NCI-H524 (cell line): Measurements from ENCODE around the gene PCSK5.
"Not testable (repeated sequence)": the region's sequence is repeated elsewhere in the genome, so short reads cannot be mapped to it uniquely, and the experiment has no call there.

ENCODE experiments used
- DNase-seq, 2 experiments: peaks; one replicate each; lab custom pipeline; 2025; lab: John Stamatoyannopoulos, UW

Gene PCSK5

GRCh38 chr9:76007935-76008334, 117.5 kb downstream of the PCSK5 start:
- no peak for DNase-seq

GRCh38 chr9:76013809-76014208, 123.3 kb downstream of the PCSK5 start:
- DNase-seq, result no peak

DNA sequence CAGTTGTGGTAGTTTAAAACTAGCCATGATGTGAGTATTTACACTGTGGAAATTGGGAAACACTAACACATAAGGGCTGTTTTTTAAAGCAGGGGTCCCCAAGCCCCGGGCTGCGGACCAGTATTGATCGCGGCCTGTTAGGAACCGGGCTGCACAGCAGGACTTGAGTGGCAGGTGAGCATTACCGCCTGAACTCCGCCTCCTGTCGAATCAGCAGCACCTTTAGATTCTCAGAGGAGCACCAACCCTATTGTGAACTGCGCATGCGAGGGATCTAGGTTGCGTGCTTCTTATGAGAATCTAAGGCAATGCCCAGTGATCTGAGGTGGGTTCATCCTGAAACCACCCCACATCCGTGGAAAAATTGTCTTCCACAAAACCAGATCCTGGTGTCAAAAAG, 127.8 kb downstream of the PCSK5 start:
- DNase-seq, result no peak

GRCh38 chr9:76018761-76019160, 128.3 kb downstream of the PCSK5 start:
- no peak for DNase-seq

DNA sequence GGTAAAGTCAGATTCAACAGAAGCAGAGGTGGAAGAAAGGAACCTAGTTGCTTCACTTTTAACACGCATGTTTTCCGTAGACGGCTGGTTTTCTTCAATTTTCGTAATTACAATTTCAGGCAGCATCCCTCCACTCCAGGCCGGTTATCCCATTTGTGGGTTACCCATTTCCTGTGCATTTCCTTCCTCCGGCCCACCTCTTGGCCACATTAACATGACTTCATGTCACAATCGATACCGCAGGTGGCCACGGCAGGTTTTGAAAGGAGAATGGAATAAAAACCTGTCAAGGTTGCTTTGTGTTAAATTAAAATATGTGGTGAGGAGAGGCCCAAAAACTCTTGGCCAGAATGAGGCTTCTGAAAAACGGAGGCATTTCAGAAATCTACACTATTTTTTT, 130.2 kb downstream of the PCSK5 start:
- no peak for DNase-seq

- no peak for DNase-seq
Measured at GRCh38 chr9:76022317-76022716, 131.8 kb downstream of the PCSK5 start.

- DNase-seq, result no peak
Measured at GRCh38 chr9:76023715-76024195, 133.3 kb downstream of the PCSK5 start.

GRCh38 chr9:76025286-76025685, 134.8 kb downstream of the PCSK5 start:
- no peak for DNase-seq

DNA sequence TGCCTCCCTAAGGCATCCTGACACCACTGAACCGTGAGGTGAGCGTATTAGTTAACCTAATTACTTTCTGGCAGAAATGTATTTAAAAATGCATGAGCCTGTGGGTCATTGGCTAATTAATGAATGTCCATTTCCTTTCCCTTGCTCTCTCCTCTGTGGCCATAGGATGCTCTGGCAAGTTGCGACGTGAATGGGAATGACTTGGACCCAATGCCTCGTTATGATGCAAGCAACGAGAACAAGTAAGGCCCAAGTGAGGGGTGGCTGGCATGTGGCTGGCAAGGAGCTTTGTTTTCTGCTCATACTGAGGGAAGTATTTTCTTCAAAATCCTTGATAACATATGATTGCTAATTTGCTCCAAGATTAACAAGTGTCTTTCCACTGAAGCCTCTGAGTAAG, 136.3 kb downstream of the PCSK5 start:
- no peak for DNase-seq

GRCh38 chr9:76027416-76027815, 136.9 kb downstream of the PCSK5 start:
- DNase-seq, result no peak

DNA sequence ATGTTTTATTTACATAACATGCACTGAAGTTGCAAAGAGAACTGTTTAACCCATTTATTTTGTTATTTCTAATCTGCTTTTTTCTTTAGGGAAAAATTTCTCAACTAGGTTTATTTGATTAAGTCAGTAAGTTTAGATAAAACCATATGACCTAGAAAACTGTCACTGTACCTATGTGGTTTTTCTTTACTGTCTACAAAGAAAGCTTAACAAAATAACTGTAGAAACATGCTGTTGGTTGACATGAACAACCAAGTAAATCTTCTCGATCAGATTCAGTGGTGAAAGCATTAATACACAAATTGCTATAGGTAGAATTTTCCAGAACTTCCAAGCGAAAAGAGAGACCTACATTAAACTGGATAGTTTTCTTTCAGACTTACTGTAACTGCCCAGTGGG, 137.4 kb downstream of the PCSK5 start:
- no peak for DNase-seq

GRCh38 chr9:76032038-76032796, 141.7 kb downstream of the PCSK5 start:
- DNase-seq, result no peak

- no peak for DNase-seq
Measured at GRCh38 chr9:76032797-76033373, 142.4 kb downstream of the PCSK5 start.

- DNase-seq, result no peak
Measured at GRCh38 chr9:76034049-76034448, 143.6 kb downstream of the PCSK5 start.

DNA sequence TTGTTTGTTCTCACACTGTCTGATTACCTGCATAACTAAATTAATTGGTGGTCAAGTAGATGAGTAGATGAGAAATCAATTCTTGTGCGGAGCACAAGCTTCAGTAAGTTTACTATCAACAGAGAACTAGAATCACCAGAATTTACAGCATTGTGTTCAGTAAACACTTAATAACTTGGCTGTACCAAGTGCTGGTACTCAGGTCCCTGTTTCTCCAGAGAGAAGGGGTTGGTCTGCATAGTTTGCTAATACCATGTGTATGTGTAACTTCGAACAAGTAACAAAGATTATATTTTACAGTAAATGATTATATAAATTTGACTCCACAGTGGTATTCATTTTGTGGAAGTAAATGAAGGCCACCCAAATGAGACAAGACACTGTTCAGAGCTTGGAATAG, 146.3 kb downstream of the PCSK5 start:
- no peak for DNase-seq

DNA sequence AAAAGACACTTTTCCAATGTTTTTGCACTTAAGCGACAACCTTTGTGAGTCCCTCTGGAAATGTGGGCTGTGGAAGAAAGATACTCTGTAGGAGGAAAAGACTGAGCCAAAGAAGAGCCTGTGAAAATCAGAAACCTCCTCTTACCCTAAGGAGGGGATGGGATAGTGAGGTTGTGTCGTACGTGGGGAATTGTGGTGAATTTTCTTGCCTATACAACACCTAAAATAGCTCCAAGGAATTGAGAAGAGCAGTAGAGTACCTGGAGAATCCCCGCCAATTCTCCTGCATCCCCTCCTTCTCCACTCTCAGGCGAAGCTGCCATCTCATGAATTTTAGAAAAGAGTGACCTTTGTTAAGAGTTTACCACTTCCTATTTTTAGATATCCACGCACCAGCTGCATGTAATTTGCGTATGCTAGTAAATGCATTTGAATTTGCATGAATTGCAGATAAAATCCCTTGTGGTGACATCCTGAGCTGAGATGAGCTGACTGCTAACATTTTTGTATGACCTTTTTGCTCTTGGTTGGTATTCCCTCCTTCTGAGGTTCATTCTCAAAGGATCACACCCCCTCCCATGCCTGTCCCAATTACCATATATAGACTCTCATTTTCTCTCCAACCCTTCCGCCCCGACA, 147.2 kb downstream of the PCSK5 start:
- no peak for DNase-seq

GRCh38 chr9:76038431-76038830, 148.0 kb downstream of the PCSK5 start:
- no peak for DNase-seq

DNA sequence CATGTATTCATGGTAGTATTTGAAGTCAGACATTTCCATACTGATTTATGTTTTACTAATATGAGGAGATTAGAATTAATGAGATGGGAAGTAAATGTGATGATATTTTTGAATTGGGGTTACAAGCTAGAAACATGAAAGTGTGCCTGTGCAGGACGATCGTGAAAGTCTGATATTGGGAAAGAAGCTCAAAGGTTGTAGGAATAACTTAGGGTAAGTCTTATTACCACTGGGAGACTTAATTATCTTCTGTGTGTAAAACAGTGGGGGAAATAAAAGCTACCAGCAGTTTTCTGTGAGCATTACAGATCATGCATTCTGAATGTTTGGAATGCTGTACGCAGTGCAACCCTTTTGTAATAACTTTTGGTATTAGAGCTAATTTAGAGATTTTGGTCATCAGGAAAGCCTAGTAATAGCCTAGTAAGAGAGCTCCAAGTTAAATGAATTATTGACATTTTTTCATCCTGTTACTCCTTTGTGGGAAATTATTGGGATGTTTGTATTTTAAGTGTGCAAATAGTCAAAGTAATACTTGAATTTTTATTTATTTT, 153.9 kb downstream of the PCSK5 start:
- DNase-seq, result no peak

GRCh38 chr9:76045221-76045620, 154.7 kb downstream of the PCSK5 start:
- DNase-seq, result no peak

DNA sequence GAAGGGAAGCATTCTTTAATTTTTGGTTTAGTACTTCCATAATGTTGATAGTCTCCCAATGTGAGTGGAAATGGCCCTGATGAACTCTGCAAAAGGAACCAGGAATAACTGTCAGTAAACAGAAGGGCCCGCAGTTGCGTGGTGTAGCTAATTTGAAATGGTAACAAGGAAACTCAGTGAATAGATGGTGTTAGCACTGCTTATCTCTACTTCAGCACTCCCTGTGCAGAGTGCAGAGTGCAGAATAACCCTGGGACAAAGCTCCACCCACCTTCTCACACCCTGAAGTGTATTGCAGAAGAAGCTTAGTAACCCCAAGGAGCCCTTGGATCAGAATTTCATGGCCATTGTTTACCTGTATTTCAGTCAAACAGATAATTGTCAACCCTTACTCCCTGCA, 158.9 kb downstream of the PCSK5 start:
- DNase-seq, result no peak

DNA sequence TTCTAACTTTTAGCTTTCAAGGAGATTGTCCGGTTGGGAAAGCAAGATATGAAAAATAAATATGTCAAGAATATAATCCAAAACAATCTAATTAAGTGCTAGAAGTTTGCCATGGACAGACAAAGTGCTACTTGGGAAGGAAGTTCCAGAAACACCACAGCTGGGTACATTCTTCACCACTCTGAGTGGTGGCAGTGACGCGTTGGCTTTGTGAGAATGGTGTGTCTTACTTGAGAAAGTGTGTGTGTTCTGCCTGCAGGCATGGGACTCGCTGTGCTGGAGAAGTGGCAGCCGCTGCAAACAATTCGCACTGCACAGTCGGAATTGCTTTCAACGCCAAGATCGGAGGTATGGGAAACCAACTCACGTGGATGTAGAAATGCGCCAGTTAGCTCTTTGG, 177.2 kb downstream of the PCSK5 start:
- no peak for DNase-seq

- no peak for DNase-seq
Measured at GRCh38 chr9:76077537-76077936, 187.1 kb downstream of the PCSK5 start.

DNA sequence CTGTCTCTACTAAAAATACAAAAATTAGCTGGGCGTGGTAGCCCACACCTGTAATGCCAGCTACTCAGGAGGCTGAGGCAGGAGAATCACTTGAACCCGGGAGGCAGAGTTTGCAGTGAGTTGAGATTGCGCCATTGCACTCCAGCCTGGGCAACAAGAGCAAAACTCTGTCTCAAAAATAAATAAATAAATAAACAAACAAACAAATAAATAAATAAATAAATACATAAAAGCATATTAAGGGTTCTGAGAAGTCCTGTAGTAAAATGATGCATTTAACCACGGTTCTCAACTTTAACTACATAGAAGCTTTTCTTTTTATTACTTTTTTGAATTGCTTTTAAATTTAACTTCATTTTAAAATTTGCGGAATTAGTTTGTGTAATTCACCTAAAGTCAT, 190.8 kb downstream of the PCSK5 start:
- DNase-seq, result not testable (repeated sequence)
